Stimulated activated CD8-positive, alpha-beta memory T cell treated with anti-CD3 and anti-CD28 coated beads, Interleukin-15, amount 100 ng/mL, for 48 hours (primary cell): ENCODE results near the gene ASB2.

Experiments
- DNase-seq, 2 donors: peaks; one replicate each; pipeline ENCODE4 v3.0.0-alpha.2; 2020; ENCODE audit warnings: low read depth in 2 of 2

The ASB2 gene

DNA sequence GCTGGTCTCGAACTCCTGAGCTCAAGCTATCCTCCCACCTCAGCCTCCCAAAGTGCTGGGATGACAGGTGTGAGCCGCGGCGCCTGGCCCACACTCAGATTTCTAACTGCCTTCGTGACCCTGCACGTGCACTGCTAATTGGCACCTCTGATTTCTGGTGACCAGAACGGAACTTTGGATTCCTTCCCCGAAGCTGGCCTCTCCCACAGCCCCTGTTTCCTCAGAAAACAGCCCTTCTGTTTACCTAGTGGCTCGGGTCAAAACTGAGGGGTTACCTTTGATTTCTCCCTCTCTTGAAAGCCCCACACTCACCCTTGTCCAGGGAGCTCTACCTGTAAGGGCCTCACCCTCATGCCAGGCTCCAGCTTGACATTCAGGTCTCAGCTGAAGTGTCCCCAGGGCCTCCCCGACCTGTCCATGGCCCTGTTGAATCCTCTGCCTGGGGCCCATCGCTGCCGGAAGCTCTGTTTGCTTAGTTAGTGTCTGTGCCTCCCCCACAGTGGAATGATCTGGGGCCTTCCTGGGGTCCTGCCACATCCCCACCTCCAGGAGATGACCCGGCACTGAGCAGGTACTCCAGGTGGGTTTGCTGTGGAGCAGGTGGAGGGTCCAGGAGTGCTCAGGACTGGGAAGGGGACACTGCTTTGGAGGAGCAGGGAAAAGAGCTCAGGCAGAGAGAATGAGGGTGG is 73.6 kb downstream of the ASB2 start:
- DNase-seq: no peak

DNA sequence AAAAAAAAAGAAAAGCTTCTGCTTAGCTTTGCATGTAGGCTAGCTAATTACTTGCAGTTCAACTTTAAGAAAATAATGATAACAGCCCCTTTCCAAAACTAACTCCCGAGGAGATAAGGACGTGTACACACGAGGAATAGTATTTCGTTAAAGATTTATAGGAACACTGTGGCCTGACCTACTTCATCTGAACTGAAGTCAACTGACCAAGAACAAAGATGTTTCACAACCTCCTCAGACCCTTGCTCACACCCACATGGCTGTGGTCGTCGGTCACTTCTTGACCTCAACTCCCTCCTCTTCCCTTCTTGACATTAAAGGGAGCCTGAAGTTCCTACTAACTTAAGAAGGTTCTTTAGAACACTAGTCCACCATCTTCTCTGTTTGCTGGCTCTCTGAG is 74.6 kb downstream of the ASB2 start:
- no peak for DNase-seq

DNA sequence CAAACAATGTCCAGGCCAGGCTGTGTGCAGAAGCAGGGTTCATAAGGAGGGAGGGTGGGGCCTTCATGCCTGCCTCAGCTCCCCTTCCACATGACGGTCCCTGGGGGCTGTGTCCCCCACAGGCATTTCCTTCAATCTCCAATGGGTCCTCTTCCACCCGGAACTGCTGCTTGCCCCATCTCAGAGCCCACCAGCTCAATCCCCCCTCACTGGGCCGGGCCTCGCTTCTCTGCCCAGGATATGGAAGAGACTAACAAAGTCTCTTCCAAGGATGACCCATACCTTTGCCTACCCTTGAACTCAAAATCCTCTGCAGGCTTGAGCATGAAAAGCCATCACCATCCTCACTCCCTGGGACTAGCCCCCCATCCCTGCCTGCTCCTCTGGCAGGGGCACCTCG is 77.6 kb downstream of the ASB2 start:
- DNase-seq: no peak

DNA sequence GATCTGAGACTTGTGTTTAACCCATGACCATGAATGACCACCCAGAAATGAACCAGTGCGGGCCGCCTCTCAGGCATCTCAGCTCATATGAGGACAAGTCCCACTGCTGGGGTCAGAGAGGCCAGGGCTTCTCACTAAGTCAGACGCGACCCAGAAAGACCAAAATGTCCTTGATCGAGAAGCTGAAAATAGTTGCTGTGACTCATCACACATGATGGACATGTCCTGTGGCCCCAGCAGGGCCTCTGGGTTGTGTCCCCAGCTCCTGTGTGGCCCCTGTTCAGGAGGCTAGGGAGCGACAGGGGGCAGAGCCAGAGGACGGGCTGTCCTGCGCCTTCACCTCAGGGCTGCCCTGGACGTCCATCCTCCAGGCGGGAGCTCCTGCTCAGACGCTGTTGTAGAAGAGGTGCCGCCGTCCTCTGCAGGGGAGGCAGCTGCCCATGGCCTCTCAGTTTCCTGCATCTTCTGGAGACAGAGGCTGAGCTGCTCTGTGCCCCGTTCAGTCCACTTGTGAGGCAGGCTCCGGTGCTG is 78.2 kb downstream of the ASB2 start:
- no peak for DNase-seq

DNA sequence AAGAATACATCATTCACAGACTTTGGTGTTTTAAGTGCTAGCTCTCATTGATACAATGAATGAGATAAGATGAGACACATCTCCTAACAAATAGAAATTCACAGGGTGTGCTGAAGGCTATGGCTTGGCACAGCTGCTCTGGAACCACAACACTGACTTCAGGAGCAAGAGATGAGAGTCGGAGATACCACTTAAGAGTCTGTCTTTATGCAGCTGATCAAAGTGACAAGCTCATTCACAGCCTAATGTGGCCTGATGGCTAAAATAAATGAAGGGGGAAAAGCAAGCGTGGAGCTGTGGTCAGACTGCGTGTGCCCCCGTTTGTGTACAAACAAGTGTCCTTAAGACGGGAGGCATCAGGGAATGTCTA is 78.9 kb downstream of the ASB2 start:
- no peak for DNase-seq

DNA sequence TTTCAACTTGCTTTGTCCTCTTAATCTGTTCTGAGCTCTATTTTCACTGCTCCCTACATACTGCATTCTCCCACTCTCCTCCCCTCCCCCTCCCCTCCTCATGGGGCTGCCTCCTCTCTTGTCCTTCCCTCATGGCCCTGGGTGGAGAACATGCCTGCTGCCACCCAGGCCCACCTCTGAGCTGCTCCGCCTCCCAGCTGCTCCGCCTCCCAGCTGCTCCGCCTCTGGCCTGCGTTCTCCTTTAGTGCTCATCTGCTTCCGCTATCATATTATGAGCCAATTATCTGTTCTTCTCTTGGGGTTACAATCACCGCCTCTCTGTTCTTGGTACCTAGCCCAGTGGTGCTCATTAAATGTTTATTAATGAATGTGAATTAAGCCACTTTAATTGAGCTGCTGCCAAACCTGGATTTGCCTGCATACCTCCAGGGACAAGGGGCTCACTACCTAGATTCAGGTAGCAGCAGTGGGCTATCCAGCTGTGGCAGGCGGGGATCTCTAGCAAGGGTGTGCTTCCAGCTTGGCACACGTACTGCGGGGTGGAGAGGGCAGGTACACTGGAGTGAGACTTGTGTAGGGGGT is 81.3 kb downstream of the ASB2 start:
- no peak for DNase-seq

DNA sequence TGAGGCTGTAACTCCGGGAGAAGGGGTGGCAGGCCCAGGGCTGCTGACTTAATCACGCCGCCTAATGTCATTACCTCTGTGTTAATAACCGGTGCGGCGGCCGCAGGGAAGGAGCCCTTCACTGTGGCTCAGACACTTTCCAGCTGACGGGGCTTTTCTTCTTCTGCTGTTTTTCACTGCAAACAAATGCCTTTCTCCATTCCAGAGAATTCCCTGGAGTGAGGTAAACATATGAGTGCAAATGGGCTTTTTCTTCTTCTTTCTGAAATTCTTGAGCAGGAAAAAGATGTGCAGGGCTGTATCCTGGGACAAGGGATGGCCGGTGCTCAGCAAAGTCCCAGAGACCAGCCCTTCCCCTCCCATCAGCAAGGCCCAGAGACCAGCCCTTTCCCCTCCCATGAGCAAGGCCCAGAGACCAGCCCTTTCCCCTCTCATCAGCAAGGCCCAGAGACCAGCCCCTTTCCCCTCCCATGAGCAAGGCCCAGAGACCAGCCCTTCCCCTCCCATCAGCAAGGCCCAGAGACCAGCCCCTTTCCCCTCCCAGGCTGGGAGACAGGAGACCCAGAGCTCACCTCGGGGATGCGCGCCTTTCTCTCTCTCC is 82.6 kb downstream of the ASB2 start:
- no peak for DNase-seq

DNA sequence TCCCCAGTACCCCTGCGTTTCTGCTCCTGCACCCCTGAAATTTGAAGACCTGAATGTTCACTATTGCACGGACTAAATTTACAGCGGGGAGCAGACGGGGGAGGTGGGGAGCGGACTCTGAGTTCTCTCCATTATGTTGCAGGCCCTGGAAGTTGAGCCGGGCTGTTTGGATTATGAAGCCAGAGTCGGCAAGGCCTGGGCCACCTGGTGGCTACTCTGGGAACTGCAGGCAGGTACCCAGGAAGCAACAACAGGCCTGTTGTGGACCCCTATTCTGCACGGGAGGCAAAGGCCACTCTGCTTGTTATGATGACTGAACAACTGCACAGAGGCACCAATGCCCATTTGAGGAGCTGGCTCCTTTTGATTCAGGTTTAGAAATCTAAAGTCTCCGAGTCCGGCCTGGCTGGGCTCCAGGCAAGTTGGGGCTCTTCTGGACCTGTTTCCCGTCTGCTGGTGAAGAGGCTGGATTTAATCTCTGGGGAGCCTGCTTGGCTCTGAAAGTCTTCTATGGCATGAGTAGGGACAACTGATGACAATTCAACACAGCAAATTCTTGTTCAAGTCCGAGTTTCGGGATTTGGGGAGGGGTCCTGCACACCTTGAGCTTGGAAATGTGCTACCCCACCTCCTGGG is 83.3 kb downstream of the ASB2 start:
- DNase-seq: peak; percentile 34 to 36

DNA sequence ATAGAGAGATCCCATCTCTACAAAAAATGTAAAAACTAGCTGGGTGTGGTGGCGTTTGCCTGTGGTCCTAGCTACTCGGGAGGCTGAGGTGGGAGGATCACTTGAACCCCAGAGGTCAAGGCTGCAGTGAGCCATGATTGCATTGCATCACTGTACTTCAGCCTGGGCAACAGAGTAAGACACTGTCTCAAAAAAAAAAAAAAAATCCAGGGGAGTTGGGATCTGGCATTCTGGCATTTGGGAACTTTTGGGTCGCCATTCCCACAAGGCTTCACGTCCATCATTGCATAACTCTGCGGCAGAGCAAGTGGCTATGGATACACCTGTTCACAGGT is 83.9 kb downstream of the ASB2 start:
- DNase-seq: no peak

DNA sequence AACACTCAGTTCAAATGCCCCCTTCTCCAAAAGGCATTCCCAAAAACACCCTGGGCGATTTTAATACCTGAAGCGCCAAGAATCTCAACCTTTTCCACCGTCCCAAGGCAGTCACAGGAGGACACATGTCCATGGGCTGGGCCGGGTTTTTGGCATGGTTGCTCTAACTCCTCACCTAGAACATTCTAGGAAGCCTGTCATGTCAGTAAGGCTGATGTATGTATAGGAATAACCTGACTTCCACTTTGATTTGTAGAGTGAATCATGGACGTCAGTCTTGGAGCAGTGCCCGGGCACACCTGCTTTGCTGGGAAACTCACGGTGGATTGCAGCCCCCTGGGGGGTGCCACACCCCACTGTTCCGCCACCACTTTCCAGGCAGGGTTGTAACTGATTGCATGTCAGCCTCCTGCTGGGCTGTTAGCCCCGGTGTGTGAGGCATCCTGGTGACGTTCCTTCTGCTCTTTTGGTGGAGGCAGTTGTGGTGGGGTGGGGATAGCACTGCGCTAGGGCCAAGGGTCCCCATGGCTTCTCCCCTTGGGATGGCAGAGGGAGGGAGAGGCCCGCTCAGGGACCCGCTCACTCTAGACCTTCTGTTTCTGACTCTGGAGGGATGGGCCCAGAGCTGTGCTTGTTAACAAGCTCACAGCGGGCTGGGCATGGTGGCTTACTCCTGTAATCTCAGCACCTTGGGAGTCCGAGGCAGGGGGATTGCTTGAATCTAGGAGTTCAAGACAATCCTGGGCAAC is 84.4 kb downstream of the ASB2 start:
- no peak for DNase-seq

DNA sequence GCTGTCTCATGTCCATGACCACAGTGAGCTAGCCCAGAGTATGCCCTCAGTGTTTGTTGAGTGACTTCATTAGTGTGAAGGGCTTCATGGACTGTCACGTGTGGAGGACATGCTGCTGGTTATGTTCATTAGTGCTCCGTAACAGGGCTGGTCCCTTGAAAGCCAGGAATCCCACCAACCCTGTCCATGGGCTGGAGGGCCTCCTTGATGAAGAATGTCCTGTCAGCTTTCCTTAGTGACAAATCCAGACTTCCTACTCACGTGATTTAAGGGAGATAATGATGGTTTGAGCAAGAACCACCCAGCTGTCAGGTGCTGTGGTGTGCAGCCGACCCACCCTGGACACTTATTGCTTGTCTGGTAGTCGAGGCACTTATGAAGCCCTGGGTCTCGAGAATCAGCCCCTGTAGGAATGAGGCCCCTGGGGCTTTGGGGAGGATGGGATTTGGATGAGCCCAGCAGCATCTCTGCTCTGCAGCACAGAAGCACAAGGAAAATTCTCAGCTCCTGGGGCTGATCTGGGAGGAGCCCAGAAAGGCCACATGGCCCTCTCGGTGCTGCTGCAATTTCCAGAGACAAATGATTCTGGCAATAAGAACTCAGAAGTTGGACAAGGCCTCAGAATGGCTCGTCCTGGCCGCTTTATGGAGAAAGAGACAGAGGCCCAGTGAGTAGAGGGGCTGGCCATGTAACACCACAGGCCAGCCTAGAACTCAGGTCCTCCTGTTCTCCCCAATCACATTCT is 86.5 kb downstream of the ASB2 start:
- DNase-seq: no peak

DNA sequence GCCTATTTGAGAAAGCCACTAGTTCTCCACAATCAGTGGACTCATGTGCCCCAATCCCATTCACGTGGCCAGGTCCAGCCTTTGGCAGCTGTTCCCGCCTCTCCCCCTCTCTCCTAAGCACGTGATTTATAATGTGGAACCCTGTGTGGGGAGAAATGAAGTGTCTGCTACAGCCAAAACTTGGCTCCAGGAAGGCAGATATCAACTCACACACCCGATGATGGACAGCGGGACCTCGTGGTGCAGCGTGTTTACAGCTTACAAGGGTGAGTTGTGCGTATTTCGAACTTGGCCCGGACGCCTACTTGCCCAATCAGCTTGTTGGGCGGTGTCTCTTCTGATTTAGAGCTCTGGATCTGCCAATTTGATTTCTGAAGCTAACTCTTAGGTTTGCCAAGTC is 87.4 kb downstream of the ASB2 start:
- no peak for DNase-seq

DNA sequence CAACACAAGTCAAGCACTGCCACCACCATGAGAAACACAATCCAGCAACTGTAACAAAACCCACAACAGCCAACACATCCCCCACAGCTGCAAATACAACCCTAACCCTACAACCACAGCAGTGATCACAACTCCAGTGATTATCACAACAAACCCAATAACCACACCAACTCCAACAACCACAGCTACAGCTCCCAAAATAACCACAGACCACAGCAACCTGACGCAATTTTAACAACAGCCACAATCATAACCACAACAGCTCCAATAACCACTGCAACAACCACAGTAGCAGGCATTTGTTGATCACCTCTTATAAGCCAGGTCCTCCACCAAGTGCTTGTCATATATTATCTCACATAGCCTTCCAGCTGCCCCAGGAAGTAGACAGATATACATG is 91.4 kb downstream of the ASB2 start:
- DNase-seq: no peak
